Neuronal stem cell (in vitro differentiated cells): Measurements from ENCODE around the gene DDC.

Experiments
- DNase-seq: peaks from one replicate; pipeline ENCODE4 v3.0.0-alpha.2; 2013; ENCODE audit warnings: low spot score
- H2AFZ ChIP-seq: one replicate; pipeline ENCODE4 v1.6.1; 2013; ENCODE audit warnings: mild to moderate bottlenecking, low read length, inconsistent platforms
- H2AK5ac ChIP-seq: 2 replicates; pipeline ENCODE4 v1.6.1; 2013; ENCODE audit warnings: low read depth, mild to moderate bottlenecking, inconsistent platforms, low read length, moderate library complexity, mixed read lengths
- H2BK120ac ChIP-seq: 2 replicates; pipeline ENCODE4 v1.6.1; 2013; ENCODE audit warnings: low read depth, mild to moderate bottlenecking, inconsistent platforms, low read length, moderate library complexity, mixed read lengths
- H2BK12ac ChIP-seq: one replicate; pipeline ENCODE4 v1.6.1; 2013; ENCODE audit warnings: low read length, inconsistent platforms
- H2BK15ac ChIP-seq: 2 replicates; pipeline ENCODE4 v1.6.1; 2013; ENCODE audit warnings: mild to moderate bottlenecking, low read length, inconsistent platforms, mixed read lengths
- H2BK5ac ChIP-seq: one replicate; pipeline ENCODE4 v1.6.1; 2013; ENCODE audit warnings: inconsistent platforms, mild to moderate bottlenecking, low read length, moderate library complexity
- H3K14ac ChIP-seq: one replicate; pipeline ENCODE4 v1.6.1; 2013; ENCODE audit warnings: low read length, inconsistent platforms
- H3K18ac ChIP-seq: 2 replicates; pipeline ENCODE4 v1.6.1; 2013; ENCODE audit warnings: low read length, inconsistent platforms
- H3K23ac ChIP-seq: 2 replicates; pipeline ENCODE4 v1.6.1; 2013; ENCODE audit warnings: low read depth, mild to moderate bottlenecking, mixed read lengths, low read length, inconsistent platforms; ENCODE audit not compliant: poor library complexity
- H3K27ac ChIP-seq: replicated peaks from 3 replicates; pipeline ENCODE4 v1.5.1; 2013; ENCODE audit warnings: low read length, inconsistent platforms
- H3K27me3 ChIP-seq, 3 experiments: 2 replicates each; pipeline ENCODE4 v1.6.1; 2013; ENCODE audit warnings: low read length in 3 of 3, mild to moderate bottlenecking in 2 of 3, inconsistent platforms in 1 of 3, low read depth in 1 of 3, mixed read lengths in 1 of 3, moderate library complexity in 1 of 3; ENCODE audit not compliant: control insufficient read depth in 3 of 3, insufficient read depth in 3 of 3
- H3K36me3 ChIP-seq, 2 donors: replicated peaks in 1 of 2; 2 replicates each; pipeline ENCODE4 v1.6.1; 2013; ENCODE audit warnings: low read length in 2 of 2; ENCODE audit not compliant: control insufficient read depth in 2 of 2, insufficient read depth in 2 of 2
- H3K4ac ChIP-seq: 2 replicates; pipeline ENCODE4 v1.6.1; 2013; ENCODE audit warnings: inconsistent platforms, mild to moderate bottlenecking, low read length, moderate library complexity
- H3K4me1 ChIP-seq, 2 donors: 1 replicate in 1 of 2; 2 replicates in 1 of 2; pipeline ENCODE4 v1.6.1; 2013; ENCODE audit warnings: low read length in 2 of 2, low read depth in 1 of 2; ENCODE audit not compliant: control insufficient read depth in 2 of 2, insufficient read depth in 1 of 2
- H3K4me2 ChIP-seq: one replicate; pipeline ENCODE4 v1.6.1; 2013; ENCODE audit warnings: mild to moderate bottlenecking, low read length, inconsistent platforms; ENCODE audit not compliant: insufficient read depth, poor library complexity, severe bottlenecking
- H3K4me3 ChIP-seq, 2 donors: 2 replicates each; pipeline ENCODE4 v1.5.1; 2013; ENCODE audit warnings: low read length in 2 of 2, mild to moderate bottlenecking in 2 of 2, inconsistent platforms in 1 of 2, moderate library complexity in 1 of 2
- H3K79me1 ChIP-seq: one replicate; pipeline ENCODE4 v1.6.1; 2013; ENCODE audit warnings: low read depth, mild to moderate bottlenecking, inconsistent platforms, low read length, moderate library complexity
- H3K9ac ChIP-seq: one replicate; pipeline ENCODE4 v1.6.1; 2013; ENCODE audit warnings: mild to moderate bottlenecking, low read depth, low read length, inconsistent platforms; ENCODE audit not compliant: poor library complexity
- H3K9me3 ChIP-seq, 2 donors: replicated peaks in 1 of 2; 2 replicates each; pipeline versions ENCODE3 to v1.6.1; 2013; ENCODE audit warnings: low read length in 2 of 2, mild to moderate bottlenecking in 2 of 2, inconsistent platforms in 1 of 2, low read depth in 1 of 2, mixed read lengths in 1 of 2, moderate library complexity in 1 of 2; ENCODE audit not compliant: control insufficient read depth in 2 of 2, insufficient read depth in 1 of 2
- H4K8ac ChIP-seq: one replicate; pipeline ENCODE4 v1.6.1; 2013; ENCODE audit warnings: low read depth, mild to moderate bottlenecking, inconsistent platforms, low read length, moderate library complexity
- H4K91ac ChIP-seq: one replicate; pipeline ENCODE4 v1.6.1; 2013; ENCODE audit warnings: low read length, low read depth, mild to moderate bottlenecking, inconsistent platforms; ENCODE audit not compliant: poor library complexity
- WGBS, 2 donors: extraction: QIAGEN DNeasy Blood & Tissue Kit; methylation state at CpG; one replicate each; pipeline ENCODE4 v1.1.7; 2013; ENCODE audit warnings: missing lambda C conversion rate in 2 of 2, mixed read lengths in 1 of 2; ENCODE audit not compliant: insufficient read length in 2 of 2, insufficient replicate concordance in 1 of 2; ENCODE audit errors: extremely low coverage in 2 of 2; 5-methylcytosine and 5-hydroxymethylcytosine counted together

DDC gene

DNA sequence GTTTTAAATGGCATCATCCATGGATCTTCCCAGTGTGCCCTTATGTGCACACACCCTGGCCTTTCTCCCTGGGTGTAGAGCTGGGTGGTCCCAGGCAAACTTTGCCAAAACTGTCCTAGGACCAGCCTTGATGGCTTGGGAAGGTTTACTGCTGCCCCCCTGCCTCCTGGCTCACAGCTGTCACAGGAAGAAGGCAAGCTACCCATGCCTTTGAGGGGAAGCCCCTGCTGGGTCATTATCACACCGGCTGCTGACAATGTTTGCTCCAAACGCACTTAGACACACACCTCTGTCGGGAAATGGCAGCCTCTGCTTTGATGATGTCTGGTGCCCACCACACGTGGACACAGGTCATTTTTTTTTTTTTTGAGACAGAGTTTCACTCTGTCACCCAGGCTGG lies 89.9 kb downstream of the DDC start:
- H4K91ac ChIP-seq: no peak overlapping the region
- H3K18ac ChIP-seq: no peak overlapping the region
- H3K4me2 ChIP-seq: no peak overlapping the region
- no peak overlapping the region for H3K4ac ChIP-seq
- no CpG with 5 or more reads among the region's 4 CpGs for WGBS, 2 donors
- H3K36me3 ChIP-seq: no peaks in the 10 kb centered on the region
- H2BK5ac ChIP-seq: no peak overlapping the region
- no peak overlapping the region for H4K8ac ChIP-seq
- no peak overlapping the region for H2BK12ac ChIP-seq
- no peak overlapping the region for H3K27ac ChIP-seq
- no peak overlapping the region for H2BK15ac ChIP-seq
- no peak overlapping the region for H3K9ac ChIP-seq
- H2AK5ac ChIP-seq: no peak overlapping the region
- H2BK120ac ChIP-seq: no peak overlapping the region
- no peak overlapping the region for H3K14ac ChIP-seq
- H2AFZ ChIP-seq: no peak overlapping the region
- H3K9me3 ChIP-seq: no peaks in the 10 kb centered on the region
- DNase-seq: no peak
- no peak overlapping the region for H3K4me3 ChIP-seq
- H3K23ac ChIP-seq: no peak overlapping the region
- H3K4me1 ChIP-seq: no peaks in the 10 kb centered on the region
- H3K79me1 ChIP-seq: no peaks in the 10 kb centered on the region
- H3K27me3 ChIP-seq: no peaks in the 10 kb centered on the region

DNA sequence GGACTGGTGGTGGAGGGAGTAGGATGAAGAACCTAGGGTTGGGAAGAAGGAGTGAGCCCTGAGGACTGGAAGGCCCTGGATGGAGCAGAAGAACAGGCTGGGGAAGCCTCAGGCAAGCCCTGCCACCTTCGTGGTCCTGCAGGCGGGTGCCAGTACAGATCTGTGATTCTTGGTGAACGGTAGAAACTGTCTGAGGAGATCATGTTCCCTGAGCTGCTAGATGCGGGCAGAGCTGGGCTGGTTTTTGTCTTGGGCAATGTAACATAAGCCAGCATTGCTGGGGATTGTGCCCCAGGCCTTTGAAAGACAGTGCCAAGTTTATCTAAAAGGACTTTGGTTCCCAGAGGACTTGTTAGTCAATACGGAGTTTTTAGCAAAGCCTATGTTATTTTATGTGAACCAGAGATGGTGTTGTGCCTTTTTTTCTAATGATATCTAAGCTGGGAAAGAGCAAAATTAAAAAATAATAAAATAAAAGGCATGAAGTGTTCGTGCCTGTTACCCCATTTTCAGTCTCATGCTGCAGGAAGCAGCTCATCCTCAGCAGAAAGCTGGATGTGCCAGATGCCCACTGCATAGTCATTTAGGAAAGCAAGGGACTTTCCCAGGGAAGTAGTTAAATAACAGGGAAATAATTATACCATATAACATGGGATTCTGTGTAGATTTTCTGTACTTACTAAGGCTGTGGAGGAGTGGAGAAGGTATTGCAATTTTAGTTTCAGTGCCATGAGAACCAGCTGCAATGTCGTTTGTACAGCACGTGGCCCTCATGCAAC lies 90.6 kb downstream of the DDC start:
- no CpG with 5 or more reads among the region's 8 CpGs for WGBS, 2 donors
- H3K79me1 ChIP-seq: no peaks in the 10 kb centered on the region

DNA sequence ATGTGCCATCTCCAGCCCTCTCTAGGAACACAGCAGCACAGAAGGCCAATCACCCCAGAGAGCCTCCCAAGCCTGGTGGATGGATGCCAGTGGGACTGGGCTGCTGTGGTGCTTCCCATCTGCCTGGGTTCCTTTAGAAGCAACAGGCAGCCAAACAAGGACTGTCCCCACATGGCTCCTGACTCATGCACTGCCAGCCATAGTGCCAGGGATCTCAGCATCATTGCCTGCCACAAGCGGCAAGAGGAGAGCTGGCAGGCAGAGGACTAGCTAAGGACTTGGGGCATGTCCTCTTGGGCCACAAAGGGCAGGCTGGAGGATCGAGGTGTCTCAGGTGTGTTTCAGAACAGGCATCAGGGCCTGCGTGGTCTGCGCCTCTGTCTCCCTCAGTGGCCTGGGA lies 91.7 kb downstream of the DDC start:
- H3K36me3 ChIP-seq: no peaks in the 10 kb centered on the region
- no peak overlapping the region for H2AK5ac ChIP-seq
- DNase-seq: no peak
- no peak overlapping the region for H3K23ac ChIP-seq
- no peaks in the 10 kb centered on the region for H3K9me3 ChIP-seq
- H2BK5ac ChIP-seq: no peak overlapping the region
- H2BK12ac ChIP-seq: no peak overlapping the region
- H3K79me1 ChIP-seq: no peaks in the 10 kb centered on the region
- H3K18ac ChIP-seq: no peak overlapping the region
- H4K8ac ChIP-seq: no peak overlapping the region
- no CpG with 5 or more reads among the region's 4 CpGs for WGBS, 2 donors
- no peak overlapping the region for H2BK120ac ChIP-seq
- peak overlapping the region; percentile 65 for H2BK15ac ChIP-seq
- no peak overlapping the region for H2AFZ ChIP-seq
- H3K4me3 ChIP-seq: no peak overlapping the region
- no peak overlapping the region for H3K14ac ChIP-seq
- H3K9ac ChIP-seq: no peak overlapping the region
- H3K4me2 ChIP-seq: no peak overlapping the region
- H3K27me3 ChIP-seq: peaks cover 0 to 2% (median under 1%) of the 10 kb centered on the region in 3 experiments
- no peak overlapping the region for H3K27ac ChIP-seq
- no peak overlapping the region for H3K4ac ChIP-seq
- H4K91ac ChIP-seq: no peak overlapping the region
- H3K4me1 ChIP-seq: no peaks in the 10 kb centered on the region

More for the DNA sequence above, 90.6 kb downstream of the DDC start:
- H3K18ac ChIP-seq: no peak overlapping the region
- no peak overlapping the region for H2BK12ac ChIP-seq
- H3K4me2 ChIP-seq: no peak overlapping the region
- H3K9me3 ChIP-seq: no peaks in the 10 kb centered on the region
- no peak overlapping the region for H3K4ac ChIP-seq
- no peaks in the 10 kb centered on the region for H3K27me3 ChIP-seq
- no peak overlapping the region for H2BK15ac ChIP-seq
- H2AFZ ChIP-seq: no peak overlapping the region
- H3K4me3 ChIP-seq: no peak overlapping the region
- H3K14ac ChIP-seq: no peak overlapping the region
- no peak overlapping the region for H3K27ac ChIP-seq
- no peak overlapping the region for H4K91ac ChIP-seq
- H3K9ac ChIP-seq: no peak overlapping the region
- no peak for DNase-seq
- no peak overlapping the region for H2BK5ac ChIP-seq
- no peak overlapping the region for H2BK120ac ChIP-seq
- H3K4me1 ChIP-seq: no peaks in the 10 kb centered on the region
- H3K23ac ChIP-seq: no peak overlapping the region
- no peaks in the 10 kb centered on the region for H3K36me3 ChIP-seq
- no peak overlapping the region for H4K8ac ChIP-seq
- H2AK5ac ChIP-seq: no peak overlapping the region

DNA sequence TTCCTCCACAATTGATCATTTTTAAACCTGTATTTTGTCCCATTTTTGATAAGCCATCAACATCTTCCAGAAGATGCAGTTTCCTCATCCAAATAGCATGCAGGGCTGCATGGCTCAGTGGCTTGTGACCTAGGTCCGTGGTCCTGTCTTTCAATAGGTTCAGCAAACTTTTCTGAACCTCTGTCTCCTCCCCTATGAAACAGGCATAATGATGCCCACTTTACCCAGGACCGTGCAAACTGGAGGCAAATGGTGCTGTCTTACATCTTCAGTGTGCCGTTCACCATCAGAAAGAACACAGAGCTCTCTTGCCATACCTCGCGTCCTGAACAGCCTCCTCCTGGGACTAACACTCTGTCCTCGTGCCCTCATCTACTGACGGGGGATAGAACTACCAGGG lies 92.8 kb downstream of the DDC start:
- Histone ChIP-seq H2BK120ac (no peak overlapping the region), H2AFZ (no peak overlapping the region), H3K4me1 (peaks cover 0 to 1% of the 10 kb centered on the region in 2 donors), H3K14ac (no peak overlapping the region), H4K91ac (no peak overlapping the region), H4K8ac (no peak overlapping the region), H3K4me3 (no peak overlapping the region), H2BK5ac (no peak overlapping the region), H3K36me3 (no peaks in the 10 kb centered on the region), H2AK5ac (no peak overlapping the region), H3K4me2 (no peak overlapping the region), H3K9ac (no peak overlapping the region), H2BK15ac (no peak overlapping the region), H3K4ac (no peak overlapping the region), H3K9me3 (no peaks in the 10 kb centered on the region), H3K27ac (no peak overlapping the region), H2BK12ac (no peak overlapping the region), H3K18ac (no peak overlapping the region), H3K79me1 (no peaks in the 10 kb centered on the region), H3K23ac (no peak overlapping the region), H3K27me3 (peaks cover 0 to 6% (median 2%) of the 10 kb centered on the region in 3 experiments)
- no peak for DNase-seq
- no CpG with 5 or more reads among the region's 7 CpGs for WGBS, 2 donors
